Liver (tissue), 3 donors: Measurements from ENCODE around the gene NUDT17.

Experiments
- ATF3 ChIP-seq: IDR thresholded peaks from 2 replicates; pipeline ENCODE4 v1.6.1; 2016; ENCODE audit warnings: antibody characterized with exemption
- CTCF ChIP-seq: fragments of 150-350 bp; IDR thresholded peaks from 2 replicates; pipeline ENCODE4 v1.5.1; 2017; ENCODE audit warnings: improper control_type of control experiment, low read depth, low read length; ENCODE audit not compliant: missing input control
- GABPA ChIP-seq, 2 donors: IDR thresholded peaks in 1 of 2; conservative IDR thresholded peaks in 1 of 2; 2 replicates each; pipeline ENCODE4 v1.6.1; 2016; ENCODE audit warnings: antibody characterized with exemption in 2 of 2, mild to moderate bottlenecking in 1 of 2, moderate library complexity in 1 of 2
- JUND ChIP-seq, 2 donors: IDR thresholded peaks; 2 replicates each; pipeline ENCODE4 v1.6.1; 2016; ENCODE audit warnings: antibody characterized with exemption in 2 of 2
- MAX ChIP-seq: IDR thresholded peaks from 2 replicates; pipeline ENCODE4 v1.6.1; 2016; ENCODE audit warnings: antibody characterized with exemption
- RAD21 ChIP-seq, 2 donors: IDR thresholded peaks; 2 replicates each; pipeline ENCODE4 v1.6.1; 2016; ENCODE audit warnings: antibody characterized with exemption in 2 of 2, mild to moderate bottlenecking in 2 of 2
- REST ChIP-seq: IDR thresholded peaks from 2 replicates; pipeline ENCODE4 v1.6.1; 2016; ENCODE audit warnings: antibody characterized with exemption, mild to moderate bottlenecking
- YY1 ChIP-seq: IDR thresholded peaks from 2 replicates; pipeline ENCODE4 v1.6.1; 2016; ENCODE audit warnings: antibody characterized with exemption, mild to moderate bottlenecking
- TF ChIP-seq, protein P1 (sequence below): IDR thresholded peaks from 2 replicates; pipeline ENCODE4 v1.6.1; 2016; ENCODE audit warnings: antibody characterized with exemption
- donor health status: healthy.
- donor health status: healthy.

DNA sequence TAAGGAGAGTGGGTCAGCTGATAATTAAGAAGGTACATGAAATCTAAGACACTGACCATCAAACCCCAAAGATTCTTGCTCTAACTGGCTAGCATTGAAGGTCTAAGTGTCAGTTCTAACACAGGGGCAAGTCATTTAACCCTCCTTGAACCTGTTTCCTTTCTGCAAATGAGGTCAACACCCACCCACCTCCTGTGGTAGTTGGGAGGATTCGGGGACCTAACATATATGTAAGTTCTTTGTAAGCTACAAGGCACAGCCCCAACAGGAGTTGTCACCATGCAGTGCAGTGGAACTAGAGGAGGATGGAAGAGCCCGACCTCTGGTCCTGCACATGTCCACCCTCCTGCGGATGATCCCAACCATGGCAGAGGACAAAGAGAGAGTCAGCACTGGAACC, 2.4 kb downstream of the NUDT17 start:
- TF ChIP-seq CTCF (no peak), RAD21 (IDR thresholded peaks at IDR 0.05) (no peak), ATF3 (no peak), JUND (IDR thresholded peaks at IDR 0.05) (no peak), YY1 (no peak), REST (no peak), GABPA (IDR thresholded peaks at IDR 0.05 in 1 of 2, conservative IDR thresholded peaks at IDR 0.05 in 1 of 2) (no peak), MAX (no peak)
- TF ChIP-seq, protein P1, sequence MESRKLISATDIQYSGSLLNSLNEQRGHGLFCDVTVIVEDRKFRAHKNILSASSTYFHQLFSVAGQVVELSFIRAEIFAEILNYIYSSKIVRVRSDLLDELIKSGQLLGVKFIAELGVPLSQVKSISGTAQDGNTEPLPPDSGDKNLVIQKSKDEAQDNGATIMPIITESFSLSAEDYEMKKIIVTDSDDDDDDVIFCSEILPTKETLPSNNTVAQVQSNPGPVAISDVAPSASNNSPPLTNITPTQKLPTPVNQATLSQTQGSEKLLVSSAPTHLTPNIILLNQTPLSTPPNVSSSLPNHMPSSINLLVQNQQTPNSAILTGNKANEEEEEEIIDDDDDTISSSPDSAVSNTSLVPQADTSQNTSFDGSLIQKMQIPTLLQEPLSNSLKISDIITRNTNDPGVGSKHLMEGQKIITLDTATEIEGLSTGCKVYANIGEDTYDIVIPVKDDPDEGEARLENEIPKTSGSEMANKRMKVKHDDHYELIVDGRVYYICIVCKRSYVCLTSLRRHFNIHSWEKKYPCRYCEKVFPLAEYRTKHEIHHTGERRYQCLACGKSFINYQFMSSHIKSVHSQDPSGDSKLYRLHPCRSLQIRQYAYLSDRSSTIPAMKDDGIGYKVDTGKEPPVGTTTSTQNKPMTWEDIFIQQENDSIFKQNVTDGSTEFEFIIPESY: no peak
